ENCODE results near the gene METTL22.

METTL22 gene, protein sequence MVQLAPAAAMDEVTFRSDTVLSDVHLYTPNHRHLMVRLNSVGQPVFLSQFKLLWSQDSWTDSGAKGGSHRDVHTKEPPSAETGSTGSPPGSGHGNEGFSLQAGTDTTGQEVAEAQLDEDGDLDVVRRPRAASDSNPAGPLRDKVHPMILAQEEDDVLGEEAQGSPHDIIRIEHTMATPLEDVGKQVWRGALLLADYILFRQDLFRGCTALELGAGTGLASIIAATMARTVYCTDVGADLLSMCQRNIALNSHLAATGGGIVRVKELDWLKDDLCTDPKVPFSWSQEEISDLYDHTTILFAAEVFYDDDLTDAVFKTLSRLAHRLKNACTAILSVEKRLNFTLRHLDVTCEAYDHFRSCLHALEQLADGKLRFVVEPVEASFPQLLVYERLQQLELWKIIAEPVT

GRCh38 chr16:8621572-8622314 is at the start of gene METTL22:
Gene METTL22 (plus strand): TSS chr16:8621698. CDS start chr16:8625666, 3,968 bp downstream.
- peak; percentile 85 for DNase-seq (ENCODE audit: low spot score)

GRCh38 chr16:8572063-8572918 is 49.2 kb upstream of the METTL22 start:
- DNase-seq (ENCODE audit: low spot score) = no peak

GRCh38 chr16:8572919-8573724 is 48.4 kb upstream of the METTL22 start:
- DNase-seq (ENCODE audit: low spot score) = peak; percentile 59

DNA sequence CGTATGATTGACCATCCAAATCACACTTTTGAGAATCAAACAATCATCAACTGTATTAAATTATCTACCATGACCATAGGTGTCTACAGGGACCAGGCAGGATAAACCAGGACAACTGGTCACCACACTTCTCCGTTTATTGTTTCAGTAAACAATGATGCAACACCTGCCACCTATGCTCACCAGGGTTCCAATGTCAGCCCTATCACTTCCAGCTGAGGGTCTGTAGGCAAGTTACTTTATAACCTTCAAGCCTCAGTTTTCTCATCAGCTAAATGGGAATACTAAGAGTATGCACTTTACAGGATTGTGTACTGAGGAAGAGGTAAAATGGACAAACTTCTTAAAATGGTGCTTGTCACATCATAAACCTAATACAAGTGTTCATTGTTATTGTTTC is 46.1 kb upstream of the METTL22 start:
- no peak for DNase-seq (ENCODE audit: low spot score)

DNA sequence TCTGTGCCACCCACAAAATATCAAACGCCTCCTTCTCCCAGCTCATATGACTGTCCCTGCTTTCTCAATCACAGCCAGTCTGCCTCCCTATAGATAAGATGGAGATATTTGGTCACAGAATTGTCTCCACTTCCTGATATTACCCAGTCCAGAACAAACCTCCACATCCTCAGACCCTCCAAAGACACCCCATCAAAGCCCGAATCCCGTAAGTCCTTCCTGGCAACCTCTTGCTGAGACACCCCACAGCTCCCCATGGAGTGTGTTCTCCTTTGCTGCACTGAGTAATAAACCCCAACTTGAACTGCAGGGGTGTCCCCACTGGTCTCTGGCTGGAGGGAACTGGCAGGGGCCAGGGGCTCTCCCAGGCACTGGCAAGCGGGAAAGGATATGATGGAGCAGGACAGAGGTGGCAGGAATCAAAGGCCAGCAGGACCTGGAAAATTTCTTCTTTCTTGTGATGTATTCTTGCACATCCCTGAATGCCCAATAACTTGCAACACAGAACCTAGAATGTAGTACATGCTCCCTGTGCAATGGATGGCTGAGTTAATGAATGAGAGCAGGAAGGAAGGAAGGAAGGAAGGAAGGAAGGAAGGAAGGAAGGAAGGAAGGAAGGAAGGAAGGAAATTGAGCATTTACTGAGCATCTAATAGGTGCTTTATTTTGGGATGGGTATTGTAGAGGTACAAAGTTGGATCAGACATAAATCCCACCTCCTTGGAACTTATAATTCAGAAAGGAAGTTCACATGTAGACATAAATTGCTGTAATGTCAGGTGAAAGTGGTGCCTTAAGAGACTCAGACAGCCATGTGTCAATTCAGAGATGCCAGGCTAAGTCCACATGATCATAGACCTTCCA is 45.1 kb upstream of the METTL22 start:
- no peak for DNase-seq (ENCODE audit: low spot score)

GRCh38 chr16:8577678-8578304 is 43.7 kb upstream of the METTL22 start:
- no peak for DNase-seq (ENCODE audit: low spot score)

- DNase-seq (ENCODE audit: low spot score) = no peak
Observed at GRCh38 chr16:8579559-8579958, 41.9 kb upstream of the METTL22 start.

DNA sequence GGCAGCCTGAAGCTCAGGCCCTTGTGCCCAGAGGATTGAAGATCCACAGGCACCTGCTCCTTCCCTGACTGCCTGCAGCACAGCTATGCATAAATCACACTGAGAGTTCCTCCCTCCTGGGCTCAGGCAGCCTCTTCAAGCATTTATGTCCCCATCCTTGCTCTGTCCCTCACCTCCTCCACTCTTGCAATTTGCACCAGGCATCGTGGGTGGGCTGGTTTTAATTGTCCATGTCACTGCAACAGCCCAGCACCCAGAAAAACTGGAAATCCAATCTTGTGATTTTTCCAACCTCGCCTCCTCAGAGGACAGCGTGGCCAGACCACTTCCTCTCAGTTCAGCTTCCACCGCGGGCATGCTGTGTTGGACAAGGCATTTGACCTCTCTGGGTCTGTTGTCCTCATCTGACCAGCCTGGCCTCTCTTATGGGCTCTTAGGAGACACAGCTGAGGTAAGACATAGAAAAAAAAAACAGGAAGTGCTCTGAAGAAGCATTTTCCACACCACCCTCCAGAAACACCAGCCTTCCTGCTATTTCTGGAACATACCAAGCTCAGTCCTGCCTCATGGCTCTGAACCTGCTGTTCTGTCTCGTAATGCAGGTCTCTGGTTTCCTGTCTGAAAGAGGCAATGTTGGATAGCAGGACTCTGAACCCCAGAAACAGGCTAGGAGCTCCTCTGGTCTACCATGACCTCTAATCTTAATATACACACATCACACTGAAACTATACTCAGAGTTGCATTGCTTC is 39.5 kb upstream of the METTL22 start:
- DNase-seq (ENCODE audit: low spot score) = no peak

DNA sequence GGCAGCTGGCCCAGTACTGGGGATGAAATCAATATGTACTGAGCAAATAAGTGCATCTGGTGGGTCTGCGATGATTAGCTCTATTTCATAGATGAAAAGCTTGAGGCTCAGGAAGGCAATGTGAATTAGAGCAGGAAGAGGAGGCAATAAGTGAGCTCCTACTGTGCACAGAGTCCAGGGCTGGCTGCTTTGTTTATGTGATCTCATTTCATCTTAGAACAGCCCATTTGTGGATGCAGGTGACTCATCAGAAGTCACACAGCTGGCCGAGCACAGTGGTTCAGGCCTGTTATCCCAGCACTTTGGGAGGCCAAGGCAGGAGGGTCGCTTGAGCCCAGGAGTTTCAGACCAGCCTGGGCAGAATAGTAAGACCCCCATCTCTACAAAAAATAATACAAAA is 38.3 kb upstream of the METTL22 start:
- peak; percentile 52 for DNase-seq (ENCODE audit: low spot score)

GRCh38 chr16:8583732-8584131 is 37.8 kb upstream of the METTL22 start:
- DNase-seq (ENCODE audit: low spot score) = no peak

GRCh38 chr16:8585041-8585440 is 36.5 kb upstream of the METTL22 start:
- no peak for DNase-seq (ENCODE audit: low spot score)

GRCh38 chr16:8585857-8586256 is 35.6 kb upstream of the METTL22 start:
- no peak for DNase-seq (ENCODE audit: low spot score)

DNA sequence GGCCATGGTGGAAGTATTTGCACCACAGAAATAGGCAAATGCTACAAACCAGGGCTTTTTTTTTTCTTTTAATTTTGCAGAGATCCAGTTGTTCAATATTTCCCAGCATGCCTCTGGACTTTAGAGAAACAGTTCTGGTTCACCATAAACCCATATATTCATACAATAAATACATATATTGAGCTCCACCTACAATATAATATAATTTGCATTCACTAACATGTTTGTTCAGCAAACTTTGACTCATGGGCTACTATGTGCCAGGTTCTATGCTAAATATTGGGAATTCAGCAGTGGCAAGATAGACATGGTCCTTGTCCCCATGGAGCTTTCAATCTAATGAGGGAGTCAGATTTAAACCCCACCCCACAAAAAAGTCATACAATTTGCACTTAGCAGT is 34.4 kb upstream of the METTL22 start:
- DNase-seq (ENCODE audit: low spot score) = no peak

DNA sequence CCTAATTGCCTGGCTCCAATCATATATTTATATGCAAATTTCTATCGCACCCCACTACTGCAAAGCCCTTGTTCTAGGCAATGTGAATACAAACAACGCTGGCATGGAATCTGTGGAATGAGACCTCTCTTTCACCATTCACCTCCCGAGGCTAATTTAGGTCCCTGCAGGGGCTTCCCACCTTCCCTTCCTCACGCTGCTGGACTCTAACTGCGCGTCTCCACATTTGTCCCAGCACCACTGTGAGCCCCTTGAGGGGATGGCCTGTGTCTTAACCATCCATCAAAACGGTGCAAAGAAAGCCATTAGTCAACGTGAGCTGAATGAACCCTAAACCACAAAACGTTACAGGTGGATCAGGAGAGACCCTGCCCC is 32.8 kb upstream of the METTL22 start:
- DNase-seq (ENCODE audit: low spot score) = no peak

DNA sequence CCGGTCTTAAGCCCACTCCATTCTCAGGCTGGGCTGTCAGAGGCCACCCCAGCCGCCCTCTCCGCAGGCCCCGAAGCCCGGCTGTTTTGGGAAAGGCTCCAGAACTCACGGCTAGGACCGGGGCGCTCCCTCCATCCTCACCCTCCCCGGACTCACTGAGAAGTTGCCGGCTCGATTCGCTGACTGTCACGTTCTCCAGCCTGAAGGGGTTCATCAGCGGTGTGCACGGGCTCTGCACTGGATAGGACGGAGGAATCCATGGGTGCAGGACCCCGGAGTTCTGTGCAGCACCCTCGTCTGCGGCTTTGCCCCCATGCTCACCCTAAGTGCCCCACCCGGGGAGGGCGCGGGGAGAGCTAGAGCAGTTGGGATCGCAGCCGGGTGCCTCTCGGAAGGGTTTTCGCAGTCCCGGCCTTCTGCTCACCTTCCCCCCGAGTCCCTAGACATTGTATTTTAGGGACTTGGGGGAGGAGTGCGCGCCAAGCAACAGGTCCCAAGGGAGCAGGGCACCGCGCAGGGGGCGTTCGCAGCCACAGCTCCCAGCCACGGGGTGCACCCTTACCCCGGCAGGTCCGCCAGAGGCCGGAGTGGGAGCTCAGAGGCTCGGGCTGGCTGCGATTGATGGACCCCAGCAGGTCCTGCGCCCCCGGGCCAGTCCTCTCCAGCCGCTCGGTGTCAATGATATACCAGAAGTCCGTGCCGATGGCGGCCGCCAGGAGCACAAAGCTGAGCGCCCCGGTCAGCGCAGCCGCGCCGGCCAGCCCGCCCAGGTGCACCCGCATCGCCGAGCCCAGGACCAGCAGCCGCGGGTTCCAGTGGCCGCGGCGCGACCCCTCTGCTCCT is 32.2 kb upstream of the METTL22 start:
- DNase-seq (ENCODE audit: low spot score) = no peak

GRCh38 chr16:8589900-8590688 is 31.4 kb upstream of the METTL22 start, which contains the start of gene TMEM114:
Gene TMEM114 (minus strand): TSS chr16:8590511. CDS start chr16:8589838, 673 bp downstream.
- DNase-seq (ENCODE audit: low spot score) = no peak

DNA sequence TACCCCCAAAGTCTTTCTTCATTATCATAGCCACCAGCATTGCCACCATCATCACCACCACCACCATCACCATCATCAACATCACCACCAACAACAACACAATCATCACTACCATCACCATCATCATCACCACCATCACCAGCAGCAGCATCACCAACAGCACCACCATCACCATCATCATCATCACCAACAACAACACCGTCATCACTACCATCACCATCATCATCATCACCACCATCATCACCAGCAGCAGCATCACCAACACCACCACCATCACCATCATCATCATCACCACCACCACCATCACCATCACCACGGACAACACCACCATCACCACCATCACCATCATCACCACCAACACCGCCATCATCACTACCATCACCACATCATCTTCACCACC is 30.7 kb upstream of the METTL22 start:
- no peak for DNase-seq (ENCODE audit: low spot score)

- no peak for DNase-seq (ENCODE audit: low spot score)
Observed at GRCh38 chr16:8591451-8591850, 30.0 kb upstream of the METTL22 start.

All from RKO (cell line).